CD14-positive monocyte (primary cell): ENCODE results near the gene AGAP1. TPM values are rescaled to one million over a fixed set of nuclear protein-coding genes. Genes with fewer than 3 reads are reported as not detected.

ENCODE experiments used
- DNase-seq, 3 donors: peaks; one replicate each; pipeline ENCODE4 v3.0.0-alpha.2; 2011 to 2022
- H2AFZ ChIP-seq: 2 replicates; pipeline ENCODE4 v1.6.0; 2012; ENCODE audit warnings: mild to moderate bottlenecking, low read depth, low read length, inconsistent platforms; ENCODE audit not compliant: insufficient read depth, poor library complexity, severe bottlenecking
- H3K27ac ChIP-seq, 2 donors: 1 replicate in 1 of 2; 2 replicates in 1 of 2; pipeline ENCODE4 v1.5.1; 2012 to 2013; ENCODE audit warnings: low read length in 2 of 2, control low read depth in 1 of 2, inconsistent platforms in 1 of 2, low read depth in 1 of 2, mild to moderate bottlenecking in 1 of 2
- H3K27me3 ChIP-seq, 2 donors: one replicate each; pipeline versions ENCODE4 v1.6.0 to v1.6.1; 2011 to 2013; ENCODE audit warnings: low read length in 2 of 2; ENCODE audit not compliant: control insufficient read depth in 2 of 2, insufficient read depth in 2 of 2
- H3K36me3 ChIP-seq, 2 donors: replicated peaks in 1 of 2; 1 replicate in 1 of 2; 2 replicates in 1 of 2; pipeline versions ENCODE4 v1.5.1 to v1.6.1; 2012 to 2013; ENCODE audit warnings: low read length in 2 of 2, control low read depth in 1 of 2, inconsistent platforms in 1 of 2, mild to moderate bottlenecking in 1 of 2; ENCODE audit not compliant: insufficient read depth in 2 of 2, control insufficient read depth in 1 of 2
- H3K4me1 ChIP-seq, 2 donors: 1 replicate in 1 of 2; 2 replicates in 1 of 2; pipeline versions ENCODE4 v1.5.1 to v1.6.1; 2012 to 2013; ENCODE audit warnings: low read length in 2 of 2, control low read depth in 1 of 2, inconsistent platforms in 1 of 2, mild to moderate bottlenecking in 1 of 2, moderate library complexity in 1 of 2; ENCODE audit not compliant: insufficient read depth in 2 of 2, control insufficient read depth in 1 of 2
- H3K4me2 ChIP-seq: replicated peaks from 2 replicates; pipeline ENCODE3; 2012; ENCODE audit warnings: low read length, moderate library complexity, mild to moderate bottlenecking; ENCODE audit not compliant: poor library complexity, severe bottlenecking; ENCODE audit errors: extremely low read depth
- H3K4me3 ChIP-seq, 3 experiments: fragments of 200-600 bp in 1 of 3; sonication (generic) in 1 of 3; replicated peaks in 1 of 3; 1 replicate in 2 of 3; 2 replicates in 1 of 3; pipeline ENCODE4 v1.5.1; 2011 to 2013; ENCODE audit warnings: low read length in 3 of 3, mild to moderate bottlenecking in 3 of 3, control low read depth in 2 of 3, low read depth in 2 of 3, inconsistent platforms in 1 of 3, moderate library complexity in 1 of 3
- H3K79me2 ChIP-seq: 2 replicates; pipeline ENCODE4 v1.6.0; 2012; ENCODE audit warnings: mild to moderate bottlenecking, control low read depth, inconsistent platforms, low read length, moderate library complexity; ENCODE audit not compliant: insufficient read depth
- H3K9ac ChIP-seq: 2 replicates; pipeline ENCODE4 v1.6.0; 2017; ENCODE audit warnings: low read length, mild to moderate bottlenecking; ENCODE audit not compliant: insufficient read depth, poor library complexity, severe bottlenecking
- H3K9me3 ChIP-seq, 2 donors: replicated peaks in 1 of 2; 1 replicate in 1 of 2; 2 replicates in 1 of 2; pipeline versions ENCODE4 v1.5.1 to v1.6.1; 2012 to 2013; ENCODE audit warnings: low read length in 2 of 2, control low read depth in 1 of 2; ENCODE audit not compliant: control insufficient read depth in 1 of 2, insufficient read depth in 1 of 2
- H4K20me1 ChIP-seq: 2 replicates; pipeline ENCODE4 v1.6.0; 2012; ENCODE audit warnings: mild to moderate bottlenecking, low read length, control low read depth, moderate library complexity; ENCODE audit not compliant: insufficient read depth
- H3K27ac Mint-ChIP-seq, 7 donors: one replicate each; pipeline ENCODE4 v1.8.0; 2020; ENCODE audit warnings: mild to moderate bottlenecking in 7 of 7, mixed read lengths in 7 of 7, moderate library complexity in 6 of 7, inconsistent platforms in 2 of 7
- H3K27me3 Mint-ChIP-seq, 3 donors: one replicate each; pipeline ENCODE4 v1.8.0; 2021 to 2022; ENCODE audit warnings: low read depth in 3 of 3, mild to moderate bottlenecking in 3 of 3, mixed read lengths in 3 of 3, moderate library complexity in 3 of 3, inconsistent platforms in 1 of 3
- H3K36me3 Mint-ChIP-seq, 2 donors: one replicate each; pipeline ENCODE4 v1.8.0; 2020; ENCODE audit warnings: mixed read lengths in 2 of 2, inconsistent platforms in 1 of 2, mild to moderate bottlenecking in 1 of 2
- H3K4me1 Mint-ChIP-seq: one replicate; pipeline ENCODE4 v1.8.0; 2020; ENCODE audit warnings: mild to moderate bottlenecking, mixed read lengths
- H3K4me3 Mint-ChIP-seq, 2 donors: one replicate each; pipeline ENCODE4 v1.8.0; 2020; ENCODE audit warnings: mild to moderate bottlenecking in 2 of 2, mixed read lengths in 2 of 2, moderate library complexity in 1 of 2
- H3K9me3 Mint-ChIP-seq, 7 donors: one replicate each; pipeline ENCODE4 v1.8.0; 2020 to 2022; ENCODE audit warnings: mixed read lengths in 7 of 7, mild to moderate bottlenecking in 6 of 7, moderate library complexity in 6 of 7, inconsistent platforms in 2 of 7
- CTCF ChIP-seq: fragments of 200-600 bp; IDR thresholded peaks from one replicate; pipeline ENCODE4 v1.8.0; 2022; ENCODE audit warnings: antibody characterized with exemption, mild to moderate bottlenecking
- WGBS: methylation state at CpG from one replicate; pipeline ENCODE4 v1.1.5; 2013; ENCODE audit warnings: missing lambda C conversion rate; ENCODE audit not compliant: insufficient coverage; 5-methylcytosine and 5-hydroxymethylcytosine counted together
- intact Hi-C, 2 donors: fragments of 100-400 bp; cut with micrococcal nuclease; formaldehyde crosslinking; loops; one replicate each; pipeline versions ENCODE4 v1.15.0 to v1.15.1; 2023
- polyA plus RNA-seq, 3 donors: library from polyadenylated mRNA; depleted of rRNA in 1 of 3; unstranded in 2 of 3; stranded (reverse) in 1 of 3; fragments of 300-500 nt in 2 of 3; fragments of >200 nt in 1 of 3; fragmentation: Illumina TruSeq in 2 of 3; gene quantifications; 1 replicate in 2 of 3; 2 replicates in 1 of 3; pipeline ENCODE4 v1.2.3, GENCODE V29; 2012 to 2021

AGAP1 gene
- polyA plus RNA-seq, 3 donors = 0.12 TPM; not detected in 2

- no peak for DNase-seq
Observed at GRCh38 chr2:235538981-235539380, 45.1 kb downstream of the AGAP1 start.

GRCh38 chr2:235539773-235540172, 45.9 kb downstream of the AGAP1 start:
- DNase-seq = no peak
- Histone ChIP-seq H3K4me1 (no peaks in the 10 kb centered on the region), H3K27ac (no peak overlapping the region), H3K9me3 (no peaks in the 10 kb centered on the region), H3K4me3 (no peak overlapping the region), H3K27me3 (no peaks in the 10 kb centered on the region), H3K79me2 (no peaks in the 10 kb centered on the region), H3K9ac (no peak overlapping the region), H4K20me1 (no peaks in the 10 kb centered on the region), H3K4me2 (no peak overlapping the region), H2AFZ (no peak overlapping the region), H3K36me3 (no peaks in the 10 kb centered on the region)
- Mint-ChIP-seq H3K27me3 (peaks cover 9 to 15% (median 13%) of the 10 kb centered on the region in 3 donors), H3K4me3 (no peak overlapping the region), H3K9me3 (peaks cover 0 to 3% (median 0%) of the 10 kb centered on the region in 7 donors), H3K4me1 (no peaks in the 10 kb centered on the region), H3K27ac (no peak overlapping the region), H3K36me3 (no peaks in the 10 kb centered on the region)
- TF ChIP-seq CTCF = no peak
- WGBS = 80% methylated on average over 1 of the region's 7 CpGs
- intact Hi-C loops = no loop called here

More at GRCh38 chr2:235538981-235539380, 45.1 kb downstream of the AGAP1 start:
- TF ChIP-seq CTCF = no peak
- no peaks in the 10 kb centered on the region for H3K27me3 ChIP-seq
- no peaks in the 10 kb centered on the region for H3K36me3 ChIP-seq
- H2AFZ ChIP-seq = no peak overlapping the region
- H3K9ac ChIP-seq = no peak overlapping the region
- no peak overlapping the region for H3K27ac Mint-ChIP-seq
- no peaks in the 10 kb centered on the region for H3K4me1 Mint-ChIP-seq
- no peak overlapping the region for H3K4me3 ChIP-seq
- 88% methylated on average over 5 of the region's 5 CpGs for WGBS
- no peak overlapping the region for H3K4me3 Mint-ChIP-seq
- no peaks in the 10 kb centered on the region for H3K9me3 ChIP-seq
- no peaks in the 10 kb centered on the region for H3K36me3 Mint-ChIP-seq
- no peaks in the 10 kb centered on the region for H3K79me2 ChIP-seq
- H4K20me1 ChIP-seq = no peaks in the 10 kb centered on the region
- no peak overlapping the region for H3K27ac ChIP-seq
- intact Hi-C loops = no loop called here
- H3K9me3 Mint-ChIP-seq = peaks cover 0 to 3% (median 0%) of the 10 kb centered on the region in 7 donors
- no peaks in the 10 kb centered on the region for H3K4me1 ChIP-seq
- H3K27me3 Mint-ChIP-seq = peaks cover 9 to 15% (median 12%) of the 10 kb centered on the region in 3 donors
- H3K4me2 ChIP-seq = no peak overlapping the region
